Skin epidermis (tissue), 12 donors: Measurements from ENCODE around the gene ZNF346.
A peak's percentile ranks its signal among the peaks of the same experiment; 100 is the strongest.
"Not testable (repeated sequence)": the region's sequence is repeated elsewhere in the genome, so short reads cannot be mapped to it uniquely, and the experiment has no call there.

Experiments used
- H3K27ac ChIP-seq, 21 experiments: fragments of 200-600 bp; sonication (generic) in 11 of 21; one replicate each; pipeline ENCODE4 v1.5.0; 2020; ENCODE audit warnings: mild to moderate bottlenecking in 3 of 21, inconsistent platforms in 2 of 21, moderate library complexity in 2 of 21
- H3K4me3 ChIP-seq, 7 experiments: fragments of 200-600 bp; sonication (generic) in 2 of 7; one replicate each; pipeline ENCODE4 v1.5.0; 2020; ENCODE audit warnings: inconsistent platforms in 2 of 7, mild to moderate bottlenecking in 2 of 7, moderate library complexity in 1 of 7

ZNF346 gene

GRCh38 chr5:177006265-177006972 lies 16.1 kb upstream of the ZNF346 start, which contains the start of gene UIMC1:
Gene UIMC1, minus strand, starts transcription at chr5:177006779. Its CDS starts 24,164 bp downstream, at chr5:176982615.
- Histone ChIP-seq H3K27ac (peak within 1 kb of the TSS; percentile 52 to 98 (median 91)), H3K4me3 (peak within 1 kb of the TSS; percentile 59 to 97 (median 90))

- H3K4me3 ChIP-seq: no peak overlapping the region
- H3K27ac ChIP-seq: no peak overlapping the region
Observed at GRCh38 chr5:177008716-177009115, 13.8 kb upstream of the ZNF346 start.

GRCh38 chr5:177010153-177010552 lies 12.3 kb upstream of the ZNF346 start:
- Histone ChIP-seq H3K4me3 (no peak overlapping the region), H3K27ac (no peak overlapping the region)

GRCh38 chr5:177015156-177015555 lies 7.3 kb upstream of the ZNF346 start:
- H3K4me3 ChIP-seq: no peak overlapping the region
- no peak overlapping the region for H3K27ac ChIP-seq

- no peak overlapping the region for H3K27ac ChIP-seq
- no peak overlapping the region for H3K4me3 ChIP-seq
Observed at GRCh38 chr5:177018341-177018740, 4.2 kb upstream of the ZNF346 start.

GRCh38 chr5:177020033-177020432 lies 2.5 kb upstream of the ZNF346 start:
- Histone ChIP-seq H3K4me3 (no peak overlapping the region), H3K27ac (no peak overlapping the region)

- peak overlapping the region in 19 of 21 experiments; percentile 62 to 94 (median 86) for H3K27ac ChIP-seq
- H3K4me3 ChIP-seq: peak overlapping the region; percentile 73 to 95 (median 86)
Observed at GRCh38 chr5:177023303-177023664, 788 bp downstream of the ZNF346 start.

- Histone ChIP-seq H3K27ac (peak overlapping the region in 1 of 21 experiments; percentile 27), H3K4me3 (no peak overlapping the region)
Observed at GRCh38 chr5:177024559-177024958, 2.1 kb downstream of the ZNF346 start.

GRCh38 chr5:177025101-177025601 lies 2.7 kb downstream of the ZNF346 start:
- H3K4me3 ChIP-seq: no peak overlapping the region
- no peak overlapping the region for H3K27ac ChIP-seq

GRCh38 chr5:177027665-177028064 lies 5.2 kb downstream of the ZNF346 start:
- no peak overlapping the region for H3K4me3 ChIP-seq
- H3K27ac ChIP-seq: no peak overlapping the region

GRCh38 chr5:177029498-177029897 lies 7.0 kb downstream of the ZNF346 start:
- no peak overlapping the region for H3K4me3 ChIP-seq
- H3K27ac ChIP-seq: no peak overlapping the region

GRCh38 chr5:177035976-177036375 lies 13.5 kb downstream of the ZNF346 start:
- H3K27ac ChIP-seq: no peak overlapping the region

GRCh38 chr5:177036443-177036842 lies 13.9 kb downstream of the ZNF346 start:
- Histone ChIP-seq H3K4me3 (no peak overlapping the region), H3K27ac (no peak overlapping the region)

More at GRCh38 chr5:177035976-177036375, 13.5 kb downstream of the ZNF346 start:
- H3K4me3 ChIP-seq: no peak overlapping the region

- Histone ChIP-seq H3K4me3 (no peak overlapping the region), H3K27ac (no peak overlapping the region)
Observed at GRCh38 chr5:177036921-177037320, 14.4 kb downstream of the ZNF346 start.

GRCh38 chr5:177040814-177041420 lies 18.4 kb downstream of the ZNF346 start:
- Histone ChIP-seq H3K4me3 (no peak overlapping the region), H3K27ac (peak overlapping the region in 1 of 21 experiments; percentile 18)

- no peak overlapping the region for H3K27ac ChIP-seq
- H3K4me3 ChIP-seq: no peak overlapping the region
Observed at GRCh38 chr5:177041936-177042335, 19.4 kb downstream of the ZNF346 start.

- Histone ChIP-seq H3K4me3 (no peak overlapping the region), H3K27ac (no peak overlapping the region)
Observed at GRCh38 chr5:177043114-177043513, 20.6 kb downstream of the ZNF346 start.

GRCh38 chr5:177043958-177044357 lies 21.5 kb downstream of the ZNF346 start:
- no peak overlapping the region for H3K27ac ChIP-seq
- H3K4me3 ChIP-seq: no peak overlapping the region

GRCh38 chr5:177044641-177045040 lies 22.1 kb downstream of the ZNF346 start:
- Histone ChIP-seq H3K27ac (no peak overlapping the region), H3K4me3 (no peak overlapping the region)

- Histone ChIP-seq H3K27ac (no peak overlapping the region), H3K4me3 (no peak overlapping the region)
Observed at GRCh38 chr5:177045631-177046030, 23.1 kb downstream of the ZNF346 start.

GRCh38 chr5:177048531-177048930 lies 26.0 kb downstream of the ZNF346 start:
- H3K27ac ChIP-seq, H3K4me3 ChIP-seq: not testable (repeated sequence)
